CD4-positive, alpha-beta T cell treated with Interleukin-12 subunit alpha and Interleukin-12 subunit beta, for 1 hour (primary cell): ENCODE measurements around the gene LMBR1.
"Not testable (repeated sequence)": the region's sequence is repeated elsewhere in the genome, so short reads cannot be mapped to it uniquely, and the experiment has no call there.

Experiments used
- DNase-seq: peaks from one replicate; pipeline ENCODE4 v3.0.0-alpha.2; 2020

The LMBR1 gene

GRCh38 chr7:156647330-156647729 is 245.7 kb downstream of the LMBR1 start:
- not testable (repeated sequence) for DNase-seq

- DNase-seq, result no peak
Measured at GRCh38 chr7:156642306-156643045, 250.5 kb downstream of the LMBR1 start.

GRCh38 chr7:156640949-156641485 is 252.0 kb downstream of the LMBR1 start:
- peak; percentile 62 for DNase-seq

- peak; percentile 97 for DNase-seq
Measured at GRCh38 chr7:156640257-156640948, 252.6 kb downstream of the LMBR1 start, which contains the start of gene RNF32. TSS of gene RNF32 (plus strand) at chr7:156640774. CDS start at chr7:156643878, 3,104 bp downstream.

GRCh38 chr7:156639426-156640256 is 253.3 kb downstream of the LMBR1 start:
- no peak for DNase-seq

GRCh38 chr7:156638443-156639077 is 254.4 kb downstream of the LMBR1 start:
- DNase-seq, result no peak

- not testable (repeated sequence) for DNase-seq
Measured at GRCh38 chr7:156637093-156637492, 255.9 kb downstream of the LMBR1 start.

- no peak for DNase-seq
Measured at GRCh38 chr7:156635529-156636385, 257.2 kb downstream of the LMBR1 start.

- no peak for DNase-seq
Measured at GRCh38 chr7:156634117-156634516, 258.9 kb downstream of the LMBR1 start.

- DNase-seq, result no peak
Measured at GRCh38 chr7:156629873-156630272, 263.1 kb downstream of the LMBR1 start.

- DNase-seq, result no peak
Measured at GRCh38 chr7:156628562-156628961, 264.4 kb downstream of the LMBR1 start.
